Inflammatory macrophage treated with lipopolysaccharide for 1 hour (primary cell): Measurements from ENCODE around the gene ECHS1.

Experiments
- DNase-seq, 2 donors: peaks; one replicate each; pipeline ENCODE4 v3.0.0-alpha.2; 2020 to 2022

The ECHS1 gene

GRCh38 chr10:133338080-133339071 lies 34.8 kb downstream of the ECHS1 start:
- no peak for DNase-seq

GRCh38 chr10:133337370-133337725 lies 35.8 kb downstream of the ECHS1 start:
- DNase-seq = no peak

- DNase-seq = no peak
Observed at GRCh38 chr10:133336577-133337369, 36.4 kb downstream of the ECHS1 start, which contains the start of gene CALY. Gene CALY, minus strand, starts transcription at chr10:133336896. Its CDS starts 7,907 bp downstream, at chr10:133328989.

- no peak for DNase-seq
Observed at GRCh38 chr10:133336118-133336576, 37.0 kb downstream of the ECHS1 start.

GRCh38 chr10:133335246-133336117 lies 37.7 kb downstream of the ECHS1 start:
- DNase-seq = peak in 1 of 2 donors; percentile 52

- DNase-seq = no peak
Observed at GRCh38 chr10:133334503-133335245, 38.5 kb downstream of the ECHS1 start.

GRCh38 chr10:133332936-133333699 lies 40.0 kb downstream of the ECHS1 start:
- no peak for DNase-seq

GRCh38 chr10:133329491-133330202 lies 43.5 kb downstream of the ECHS1 start:
- DNase-seq = peak; percentile 61 to 95

GRCh38 chr10:133328358-133329343 lies 44.5 kb downstream of the ECHS1 start:
- no peak for DNase-seq

- no peak for DNase-seq
Observed at GRCh38 chr10:133327651-133328357, 45.4 kb downstream of the ECHS1 start.

GRCh38 chr10:133326745-133327650 lies 46.2 kb downstream of the ECHS1 start:
- no peak for DNase-seq

GRCh38 chr10:133326223-133326551 lies 47.0 kb downstream of the ECHS1 start:
- DNase-seq = no peak

- DNase-seq = no peak
Observed at GRCh38 chr10:133325440-133326222, 47.5 kb downstream of the ECHS1 start.

- no peak for DNase-seq
Observed at GRCh38 chr10:133324857-133325260, 48.3 kb downstream of the ECHS1 start.

- no peak for DNase-seq
Observed at GRCh38 chr10:133324198-133324792, 48.9 kb downstream of the ECHS1 start.
